HUES6 (cell line): ENCODE data around the gene GIPC2.
"Not testable (repeated sequence)": the region's sequence is repeated elsewhere in the genome, so short reads cannot be mapped to it uniquely, and the experiment has no call there.

Experiments used
- H3K27ac ChIP-seq: 2 replicates; pipeline ENCODE4 v1.7.0; 2013; ENCODE audit warnings: low read depth, mild to moderate bottlenecking, low read length, inconsistent platforms
- H3K27me3 ChIP-seq: 2 replicates; pipeline ENCODE4 v1.6.1; 2013; ENCODE audit warnings: low read length; ENCODE audit not compliant: control insufficient read depth, insufficient read depth
- H3K36me3 ChIP-seq: 2 replicates; pipeline ENCODE4 v1.6.1; 2013; ENCODE audit warnings: low read length; ENCODE audit not compliant: control insufficient read depth, insufficient read depth
- H3K4me1 ChIP-seq: 2 replicates; pipeline ENCODE4 v1.6.1; 2013; ENCODE audit warnings: low read length; ENCODE audit not compliant: control insufficient read depth, insufficient read depth
- H3K4me3 ChIP-seq: 2 replicates; pipeline ENCODE4 v1.5.1; 2013; ENCODE audit warnings: low read depth, low read length
- H3K9ac ChIP-seq: one replicate; pipeline ENCODE4 v1.6.1; 2013; ENCODE audit warnings: mild to moderate bottlenecking, low read length
- H3K9me3 ChIP-seq: 2 replicates; pipeline ENCODE4 v1.6.1; 2013; ENCODE audit warnings: low read depth, low read length; ENCODE audit not compliant: control insufficient read depth, insufficient read depth

Gene GIPC2

GRCh38 chr1:78084639-78085038 lies 38.9 kb downstream of the GIPC2 start:
- H3K4me3 ChIP-seq, H3K4me1 ChIP-seq, H3K36me3 ChIP-seq, H3K27me3 ChIP-seq, H3K27ac ChIP-seq, H3K9me3 ChIP-seq, H3K9ac ChIP-seq: not testable (repeated sequence)

DNA sequence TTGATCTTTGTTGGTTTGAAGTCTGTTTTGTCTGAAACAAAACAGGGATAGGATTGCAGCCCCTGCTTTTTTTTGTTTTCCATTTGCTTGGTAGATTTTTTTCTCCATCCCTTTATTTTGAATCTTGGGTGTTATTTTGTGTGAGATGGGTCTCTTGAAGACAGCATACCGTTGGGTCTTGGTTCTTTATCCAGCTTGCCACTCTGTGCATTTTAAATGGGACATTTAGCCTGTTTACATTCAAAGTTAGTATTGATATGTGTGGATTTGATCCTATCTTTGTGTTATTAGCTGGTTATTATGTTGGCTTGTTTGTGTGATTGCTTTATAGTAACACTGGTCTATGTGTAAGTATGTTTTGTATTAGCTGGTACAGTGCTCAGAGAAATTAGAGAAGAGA lies 40.9 kb downstream of the GIPC2 start:
- H3K4me3 ChIP-seq, result no peak overlapping the region
- no peak overlapping the region for H3K27ac ChIP-seq
- H3K9ac ChIP-seq, result no peak overlapping the region
- H3K36me3 ChIP-seq, result no peaks in the 10 kb centered on the region
- no peaks in the 10 kb centered on the region for H3K9me3 ChIP-seq
- H3K27me3 ChIP-seq, result no peaks in the 10 kb centered on the region
- H3K4me1 ChIP-seq, result no peaks in the 10 kb centered on the region

DNA sequence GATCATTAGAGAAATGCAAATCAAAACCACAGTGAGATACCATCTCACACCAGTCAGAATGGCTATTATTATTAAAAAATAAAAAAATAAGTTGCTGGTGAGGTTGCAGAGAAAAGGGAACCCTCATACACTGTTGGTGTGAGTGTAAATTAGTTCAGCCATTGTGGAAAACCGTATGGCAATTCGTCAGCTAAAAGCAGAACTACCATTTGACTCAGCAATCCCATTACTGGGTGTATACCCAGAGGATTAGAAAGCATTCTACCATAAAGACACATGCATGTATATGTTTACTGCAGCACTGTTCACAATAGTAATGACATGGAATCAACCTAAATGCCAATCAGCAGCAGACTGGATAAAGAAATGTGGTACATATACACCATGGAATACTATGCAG lies 42.2 kb downstream of the GIPC2 start:
- Histone ChIP-seq H3K4me3 (no peak overlapping the region), H3K4me1 (no peaks in the 10 kb centered on the region), H3K27ac (no peak overlapping the region), H3K9ac (no peak overlapping the region), H3K9me3 (no peaks in the 10 kb centered on the region), H3K27me3 (no peaks in the 10 kb centered on the region), H3K36me3 (no peaks in the 10 kb centered on the region)

- Histone ChIP-seq H3K4me3 (no peak overlapping the region), H3K27ac (no peak overlapping the region)
Observed at GRCh38 chr1:78088486-78088885, 42.7 kb downstream of the GIPC2 start.

GRCh38 chr1:78089010-78089409 lies 43.2 kb downstream of the GIPC2 start:
- Histone ChIP-seq H3K36me3 (no peaks in the 10 kb centered on the region), H3K4me1 (no peaks in the 10 kb centered on the region), H3K4me3 (no peak overlapping the region), H3K9me3 (no peaks in the 10 kb centered on the region), H3K27ac (no peak overlapping the region), H3K27me3 (no peaks in the 10 kb centered on the region), H3K9ac (no peak overlapping the region)

More at GRCh38 chr1:78088486-78088885, 42.7 kb downstream of the GIPC2 start:
- H3K36me3 ChIP-seq, result no peaks in the 10 kb centered on the region
- H3K9ac ChIP-seq, result no peak overlapping the region
- H3K27me3 ChIP-seq, result no peaks in the 10 kb centered on the region
- H3K4me1 ChIP-seq, result no peaks in the 10 kb centered on the region
- H3K9me3 ChIP-seq, result no peaks in the 10 kb centered on the region

- H3K27ac ChIP-seq, result no peak overlapping the region
- H3K36me3 ChIP-seq, result no peaks in the 10 kb centered on the region
- no peaks in the 10 kb centered on the region for H3K4me1 ChIP-seq
- H3K27me3 ChIP-seq, result no peaks in the 10 kb centered on the region
- H3K9ac ChIP-seq, result no peak overlapping the region
- H3K9me3 ChIP-seq, result no peaks in the 10 kb centered on the region
- no peak overlapping the region for H3K4me3 ChIP-seq
Observed at GRCh38 chr1:78090472-78091133, 44.8 kb downstream of the GIPC2 start.

DNA sequence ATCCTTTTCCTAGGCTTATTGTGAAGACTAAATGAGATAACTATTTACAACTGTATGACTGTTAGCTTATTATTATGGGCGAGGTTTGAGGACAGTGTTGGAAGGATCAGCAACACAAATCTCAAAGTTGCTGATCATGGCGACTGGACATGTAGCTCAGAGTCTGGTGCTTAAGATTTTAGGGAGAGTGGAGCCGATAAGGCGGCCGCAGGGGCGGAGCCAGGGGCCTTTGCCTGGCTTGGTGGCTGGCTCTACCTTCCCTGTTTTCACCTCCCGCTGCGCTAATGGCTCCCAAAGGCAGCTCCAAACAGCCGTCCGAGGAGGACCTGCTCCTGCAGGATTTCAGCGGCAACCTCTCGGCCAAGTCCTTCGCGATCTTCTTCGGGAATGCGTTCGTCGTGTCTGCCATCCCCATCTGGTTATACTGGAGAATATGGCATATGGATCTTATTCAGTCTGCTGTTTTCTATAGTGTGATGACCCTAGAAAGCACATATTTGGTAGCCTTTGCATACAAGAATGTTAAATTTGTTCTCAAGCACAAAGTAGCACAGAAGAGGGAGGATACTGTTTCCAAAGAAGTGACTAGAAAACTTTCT lies 45.5 kb downstream of the GIPC2 start:
- Histone ChIP-seq H3K9me3 (no peaks in the 10 kb centered on the region), H3K4me3 (no peak overlapping the region), H3K36me3 (no peaks in the 10 kb centered on the region), H3K27ac (no peak overlapping the region), H3K27me3 (no peaks in the 10 kb centered on the region), H3K4me1 (no peaks in the 10 kb centered on the region), H3K9ac (no peak overlapping the region)

DNA sequence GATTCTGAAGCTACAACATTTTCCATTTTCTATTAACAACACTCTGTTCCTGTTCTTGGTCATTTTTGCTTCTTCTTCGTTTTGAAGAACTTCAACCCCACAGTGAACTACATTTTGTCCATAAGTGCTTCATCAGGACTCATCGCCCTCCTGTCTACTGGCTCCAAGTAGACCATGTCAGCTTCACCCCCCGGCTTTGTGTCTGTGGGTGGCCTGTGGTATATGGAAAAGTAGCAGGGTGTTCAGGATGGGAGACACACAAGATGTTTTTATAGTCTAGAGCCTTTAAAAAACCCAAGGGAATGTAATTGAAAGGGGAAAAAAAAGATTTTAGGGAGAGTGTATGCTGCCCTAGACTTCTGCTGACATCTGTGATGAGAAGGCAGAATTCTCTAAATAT lies 46.1 kb downstream of the GIPC2 start:
- no peaks in the 10 kb centered on the region for H3K27me3 ChIP-seq
- no peak overlapping the region for H3K27ac ChIP-seq
- no peaks in the 10 kb centered on the region for H3K4me1 ChIP-seq
- H3K36me3 ChIP-seq, result no peaks in the 10 kb centered on the region
- no peaks in the 10 kb centered on the region for H3K9me3 ChIP-seq
- H3K9ac ChIP-seq, result no peak overlapping the region
- no peak overlapping the region for H3K4me3 ChIP-seq

DNA sequence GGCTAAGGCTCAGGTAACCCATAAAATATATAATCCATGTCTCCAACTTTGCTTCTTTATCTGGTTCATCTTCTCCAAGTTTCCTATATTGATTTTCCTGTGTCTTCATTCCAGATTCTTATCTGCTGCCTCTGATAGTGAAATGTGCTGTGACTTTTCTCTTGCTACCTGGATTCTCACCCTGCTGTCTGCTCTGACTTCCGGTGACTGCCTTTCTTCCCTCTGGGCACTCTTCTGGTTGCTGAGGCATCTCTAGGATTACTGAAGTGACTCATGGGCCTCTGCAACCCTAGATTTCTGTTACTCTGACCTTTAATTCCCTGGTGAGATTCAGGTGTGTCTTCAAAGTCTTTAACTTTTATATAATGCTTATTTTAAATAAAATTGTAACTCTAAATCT lies 46.9 kb downstream of the GIPC2 start:
- Histone ChIP-seq H3K9me3 (no peaks in the 10 kb centered on the region), H3K4me1 (no peaks in the 10 kb centered on the region), H3K9ac (no peak overlapping the region), H3K27ac (no peak overlapping the region), H3K4me3 (no peak overlapping the region), H3K27me3 (no peaks in the 10 kb centered on the region), H3K36me3 (no peaks in the 10 kb centered on the region)

GRCh38 chr1:78093560-78093959 lies 47.8 kb downstream of the GIPC2 start:
- Histone ChIP-seq H3K27ac (no peak overlapping the region), H3K36me3 (no peaks in the 10 kb centered on the region), H3K9me3 (no peaks in the 10 kb centered on the region), H3K4me3 (no peak overlapping the region), H3K4me1 (no peaks in the 10 kb centered on the region), H3K9ac (no peak overlapping the region), H3K27me3 (no peaks in the 10 kb centered on the region)

- no peaks in the 10 kb centered on the region for H3K36me3 ChIP-seq
- H3K9me3 ChIP-seq, result no peaks in the 10 kb centered on the region
- no peak overlapping the region for H3K27ac ChIP-seq
- no peaks in the 10 kb centered on the region for H3K4me1 ChIP-seq
- no peaks in the 10 kb centered on the region for H3K27me3 ChIP-seq
- no peak overlapping the region for H3K9ac ChIP-seq
- no peak overlapping the region for H3K4me3 ChIP-seq
Observed at GRCh38 chr1:78094639-78095038, 48.9 kb downstream of the GIPC2 start.
